22Rv1 (cell line): ENCODE data around the gene LRRFIP1.

Experiments used
- ZFX ChIP-seq: fragments of 450-650 bp; IDR thresholded peaks from 2 replicates; pipeline ENCODE4 v1.6.1; 2017; ENCODE audit warnings: antibody characterized with exemption, borderline replicate concordance
- TF ChIP-seq, protein P1 (sequence below): fragments of 450-650 bp; IDR thresholded peaks from 2 replicates; pipeline ENCODE4 v1.5.1; 2017; ENCODE audit warnings: mild to moderate bottlenecking

GRCh38 chr2:237650455-237650850, 23.1 kb downstream of the LRRFIP1 start:
- TF ChIP-seq, protein P1, sequence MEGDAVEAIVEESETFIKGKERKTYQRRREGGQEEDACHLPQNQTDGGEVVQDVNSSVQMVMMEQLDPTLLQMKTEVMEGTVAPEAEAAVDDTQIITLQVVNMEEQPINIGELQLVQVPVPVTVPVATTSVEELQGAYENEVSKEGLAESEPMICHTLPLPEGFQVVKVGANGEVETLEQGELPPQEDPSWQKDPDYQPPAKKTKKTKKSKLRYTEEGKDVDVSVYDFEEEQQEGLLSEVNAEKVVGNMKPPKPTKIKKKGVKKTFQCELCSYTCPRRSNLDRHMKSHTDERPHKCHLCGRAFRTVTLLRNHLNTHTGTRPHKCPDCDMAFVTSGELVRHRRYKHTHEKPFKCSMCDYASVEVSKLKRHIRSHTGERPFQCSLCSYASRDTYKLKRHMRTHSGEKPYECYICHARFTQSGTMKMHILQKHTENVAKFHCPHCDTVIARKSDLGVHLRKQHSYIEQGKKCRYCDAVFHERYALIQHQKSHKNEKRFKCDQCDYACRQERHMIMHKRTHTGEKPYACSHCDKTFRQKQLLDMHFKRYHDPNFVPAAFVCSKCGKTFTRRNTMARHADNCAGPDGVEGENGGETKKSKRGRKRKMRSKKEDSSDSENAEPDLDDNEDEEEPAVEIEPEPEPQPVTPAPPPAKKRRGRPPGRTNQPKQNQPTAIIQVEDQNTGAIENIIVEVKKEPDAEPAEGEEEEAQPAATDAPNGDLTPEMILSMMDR: no peak
- TF ChIP-seq ZFX: no peak
